Mesendoderm (in vitro differentiated cells): ENCODE results near the gene NGDN.

Experiments used
- DNase-seq: peaks from one replicate; pipeline ENCODE4 v3.0.0; 2013
- H2AK5ac ChIP-seq: 2 replicates; pipeline ENCODE4 v1.6.1; 2013; ENCODE audit warnings: low read length, inconsistent platforms
- H2BK120ac ChIP-seq: 2 replicates; pipeline ENCODE4 v1.6.1; 2013; ENCODE audit warnings: low read depth, mild to moderate bottlenecking, low read length, moderate library complexity, mixed read lengths
- H2BK15ac ChIP-seq: replicated peaks from 2 replicates; pipeline ENCODE4 v1.6.1; 2013; ENCODE audit warnings: low read depth, mild to moderate bottlenecking, moderate library complexity
- H2BK5ac ChIP-seq: 2 replicates; pipeline ENCODE4 v1.6.1; 2013; ENCODE audit warnings: low read length, inconsistent platforms
- H3K18ac ChIP-seq: 2 replicates; pipeline ENCODE4 v1.6.1; 2013; ENCODE audit warnings: mild to moderate bottlenecking, low read length, mixed read lengths
- H3K23ac ChIP-seq: one replicate; pipeline ENCODE4 v1.6.1; 2013; ENCODE audit warnings: low read length
- H3K27ac ChIP-seq: 2 replicates; pipeline ENCODE4 v1.5.1; 2013; ENCODE audit warnings: low read depth, mild to moderate bottlenecking, inconsistent platforms, low read length, moderate library complexity
- H3K27me3 ChIP-seq: 2 replicates; pipeline ENCODE4 v1.6.1; 2013; ENCODE audit warnings: low read length, control low read depth, mild to moderate bottlenecking, inconsistent platforms; ENCODE audit not compliant: insufficient read depth, poor library complexity
- H3K36me3 ChIP-seq: 2 replicates; pipeline ENCODE4 v1.6.1; 2013; ENCODE audit warnings: low read length, inconsistent platforms; ENCODE audit not compliant: control insufficient read depth, insufficient read depth
- H3K4ac ChIP-seq: one replicate; pipeline ENCODE4 v1.6.1; 2013; ENCODE audit warnings: low read depth, mild to moderate bottlenecking, low read length, moderate library complexity
- H3K4me1 ChIP-seq: 2 replicates; pipeline ENCODE4 v1.6.1; 2013; ENCODE audit warnings: low read depth, low read length, inconsistent platforms; ENCODE audit not compliant: control insufficient read depth
- H3K4me2 ChIP-seq: 2 replicates; pipeline ENCODE4 v1.6.1; 2013; ENCODE audit warnings: low read length
- H3K4me3 ChIP-seq: 2 replicates; pipeline ENCODE4 v1.5.1; 2013; ENCODE audit warnings: mild to moderate bottlenecking, low read length
- H3K56ac ChIP-seq: one replicate; pipeline ENCODE4 v1.6.1; 2013; ENCODE audit warnings: low read length
- H3K79me1 ChIP-seq: 2 replicates; pipeline ENCODE4 v1.6.1; 2013; ENCODE audit warnings: low read length, inconsistent platforms
- H3K79me2 ChIP-seq: 2 replicates; pipeline ENCODE4 v1.6.1; 2013; ENCODE audit warnings: mild to moderate bottlenecking, low read length; ENCODE audit not compliant: control insufficient read depth, insufficient read depth
- H3K9ac ChIP-seq: 2 replicates; pipeline ENCODE4 v1.6.1; 2013; ENCODE audit warnings: low read length, inconsistent platforms
- H4K5ac ChIP-seq: one replicate; pipeline ENCODE4 v1.6.1; 2013; ENCODE audit warnings: low read length
- H4K8ac ChIP-seq: one replicate; pipeline ENCODE4 v1.6.1; 2013; ENCODE audit warnings: low read depth, mild to moderate bottlenecking, control low read depth, low read length, moderate library complexity
- WGBS: extraction: QIAGEN DNeasy Blood & Tissue Kit; methylation state at CpG from one replicate; pipeline ENCODE4 v1.1.7; 2013; ENCODE audit warnings: low lambda C conversion rate, missing lambda C conversion rate; ENCODE audit not compliant: insufficient coverage; ENCODE audit errors: extremely low coverage; 5-methylcytosine and 5-hydroxymethylcytosine counted together

The NGDN gene

GRCh38 chr14:23487216-23487615 is 17.7 kb downstream of the NGDN start:
- no peak overlapping the region for H2BK120ac ChIP-seq
- no peaks in the 10 kb centered on the region for H3K27me3 ChIP-seq
- DNase-seq: no peak
- no peak overlapping the region for H3K18ac ChIP-seq
- H3K27ac ChIP-seq: no peak overlapping the region
- H3K4me2 ChIP-seq: no peak overlapping the region
- H2BK15ac ChIP-seq: no peak overlapping the region
- no peaks in the 10 kb centered on the region for H3K36me3 ChIP-seq
- no peak overlapping the region for H3K23ac ChIP-seq
- H3K4me1 ChIP-seq: peaks cover 9% of the 10 kb centered on the region
- H4K5ac ChIP-seq: no peak overlapping the region
- H3K56ac ChIP-seq: no peak overlapping the region
- no peaks in the 10 kb centered on the region for H3K79me2 ChIP-seq
- H2BK5ac ChIP-seq: no peak overlapping the region
- no peak overlapping the region for H2AK5ac ChIP-seq
- H3K79me1 ChIP-seq: no peaks in the 10 kb centered on the region
- H3K4me3 ChIP-seq: no peak overlapping the region
- no peak overlapping the region for H3K9ac ChIP-seq
- WGBS: no CpG with 5 or more reads among the region's 7 CpGs
- no peak overlapping the region for H3K4ac ChIP-seq
- H4K8ac ChIP-seq: no peak overlapping the region

GRCh38 chr14:23492618-23493272 is 23.2 kb downstream of the NGDN start:
- H4K8ac ChIP-seq: no peak overlapping the region
- H3K18ac ChIP-seq: no peak overlapping the region
- no peak overlapping the region for H2BK15ac ChIP-seq
- no peak overlapping the region for H2BK120ac ChIP-seq
- no peaks in the 10 kb centered on the region for H3K27me3 ChIP-seq
- H4K5ac ChIP-seq: no peak overlapping the region
- H3K9ac ChIP-seq: no peak overlapping the region
- H3K79me1 ChIP-seq: no peaks in the 10 kb centered on the region
- no peak overlapping the region for H3K4ac ChIP-seq
- peak; percentile 18 for DNase-seq
- H3K4me3 ChIP-seq: no peak overlapping the region
- no peaks in the 10 kb centered on the region for H3K79me2 ChIP-seq
- no peaks in the 10 kb centered on the region for H3K36me3 ChIP-seq
- no peak overlapping the region for H3K4me2 ChIP-seq
- no peak overlapping the region for H3K23ac ChIP-seq
- no peak overlapping the region for H2AK5ac ChIP-seq
- H2BK5ac ChIP-seq: no peak overlapping the region
- H3K27ac ChIP-seq: no peak overlapping the region
- H3K56ac ChIP-seq: no peak overlapping the region
- peaks cover 6% of the 10 kb centered on the region for H3K4me1 ChIP-seq

GRCh38 chr14:23494223-23494622 is 24.7 kb downstream of the NGDN start:
- Histone ChIP-seq H3K56ac (no peak overlapping the region), H4K5ac (peak overlapping the region; percentile 14), H3K36me3 (no peaks in the 10 kb centered on the region), H3K18ac (peak overlapping the region; percentile 21), H3K27me3 (no peaks in the 10 kb centered on the region), H3K4me3 (no peak overlapping the region), H3K9ac (no peak overlapping the region), H3K27ac (peak overlapping the region; percentile 53), H4K8ac (no peak overlapping the region), H2BK120ac (peak overlapping the region; percentile 14), H2BK5ac (no peak overlapping the region), H2AK5ac (no peak overlapping the region), H3K79me2 (no peaks in the 10 kb centered on the region), H2BK15ac (no peak overlapping the region), H3K4me2 (no peak overlapping the region), H3K79me1 (no peaks in the 10 kb centered on the region), H3K4me1 (peaks cover 6% of the 10 kb centered on the region), H3K23ac (no peak overlapping the region), H3K4ac (no peak overlapping the region)
- DNase-seq: peak; percentile 98
- no CpG with 5 or more reads among the region's 2 CpGs for WGBS

- Histone ChIP-seq H3K79me1 (no peaks in the 10 kb centered on the region), H3K4me3 (no peak overlapping the region), H3K4ac (no peak overlapping the region), H2BK15ac (no peak overlapping the region), H3K4me2 (no peak overlapping the region), H2BK5ac (no peak overlapping the region), H2AK5ac (no peak overlapping the region), H2BK120ac (no peak overlapping the region), H3K27me3 (no peaks in the 10 kb centered on the region), H3K18ac (no peak overlapping the region), H4K5ac (no peak overlapping the region), H3K9ac (no peak overlapping the region), H3K79me2 (no peaks in the 10 kb centered on the region), H4K8ac (no peak overlapping the region), H3K4me1 (no peaks in the 10 kb centered on the region), H3K27ac (no peak overlapping the region), H3K23ac (no peak overlapping the region), H3K36me3 (no peaks in the 10 kb centered on the region), H3K56ac (no peak overlapping the region)
- DNase-seq: no peak
- no CpG with 5 or more reads among the region's 13 CpGs for WGBS
Observed at GRCh38 chr14:23512156-23512555, 42.7 kb downstream of the NGDN start.

GRCh38 chr14:23513005-23513817 is 43.7 kb downstream of the NGDN start:
- no CpG with 5 or more reads among the region's 25 CpGs for WGBS
- no peak overlapping the region for H3K9ac ChIP-seq
- no peaks in the 10 kb centered on the region for H3K27me3 ChIP-seq
- no peak overlapping the region for H3K4me3 ChIP-seq
- H4K5ac ChIP-seq: no peak overlapping the region
- DNase-seq: no peak
- no peaks in the 10 kb centered on the region for H3K79me1 ChIP-seq
- H4K8ac ChIP-seq: no peak overlapping the region
- no peak overlapping the region for H2BK5ac ChIP-seq
- H3K36me3 ChIP-seq: no peaks in the 10 kb centered on the region
- H3K27ac ChIP-seq: no peak overlapping the region
- no peaks in the 10 kb centered on the region for H3K4me1 ChIP-seq
- H3K79me2 ChIP-seq: no peaks in the 10 kb centered on the region
- H2BK15ac ChIP-seq: no peak overlapping the region
- no peak overlapping the region for H3K4ac ChIP-seq
- no peak overlapping the region for H2AK5ac ChIP-seq
- no peak overlapping the region for H3K18ac ChIP-seq
- no peak overlapping the region for H3K4me2 ChIP-seq
- no peak overlapping the region for H2BK120ac ChIP-seq
- no peak overlapping the region for H3K56ac ChIP-seq
- H3K23ac ChIP-seq: no peak overlapping the region
